ENCODE measurements around the gene HS3ST5.

Gene HS3ST5

GRCh38 chr6:114200891-114201290 lies 141.9 kb downstream of the HS3ST5 start:
- Mint-ChIP-seq H3K36me3 (ENCODE audit: low read depth) (no peaks in the 10 kb centered on the region), H3K9me3 (no peaks in the 10 kb centered on the region), H3K27ac (no peak overlapping the region), H3K4me1 (no peaks in the 10 kb centered on the region), H3K4me3 (no peak overlapping the region), H3K27me3 (ENCODE audit: low read depth) (no peaks in the 10 kb centered on the region)
- no peak for TF ChIP-seq CTCF (IDR thresholded peaks at IDR 0.05; ENCODE audit: unreplicated experiment in 3 of 3)

- H3K9me3 Mint-ChIP-seq: no peaks in the 10 kb centered on the region
- no peak for TF ChIP-seq CTCF (IDR thresholded peaks at IDR 0.05; ENCODE audit: unreplicated experiment in 3 of 3)
- H3K36me3 Mint-ChIP-seq (ENCODE audit: low read depth): no peaks in the 10 kb centered on the region
- peaks cover 3% of the 10 kb centered on the region for H3K27me3 Mint-ChIP-seq (ENCODE audit: low read depth)
- no peak overlapping the region for H3K4me3 Mint-ChIP-seq
- no peaks in the 10 kb centered on the region for H3K4me1 Mint-ChIP-seq
- no peak overlapping the region for H3K27ac Mint-ChIP-seq
Observed at GRCh38 chr6:114195631-114196403, 147.0 kb downstream of the HS3ST5 start.

GRCh38 chr6:114195027-114195365 lies 147.8 kb downstream of the HS3ST5 start:
- H3K27ac Mint-ChIP-seq: no peak overlapping the region
- no peak overlapping the region for H3K4me3 Mint-ChIP-seq

GRCh38 chr6:114194362-114195026 lies 148.3 kb downstream of the HS3ST5 start:
- no peak for TF ChIP-seq CTCF (IDR thresholded peaks at IDR 0.05; ENCODE audit: unreplicated experiment in 3 of 3)
- H3K4me3 Mint-ChIP-seq: no peak overlapping the region
- no peak overlapping the region for H3K27ac Mint-ChIP-seq
- no peaks in the 10 kb centered on the region for H3K36me3 Mint-ChIP-seq (ENCODE audit: low read depth)
- no peaks in the 10 kb centered on the region for H3K9me3 Mint-ChIP-seq
- H3K4me1 Mint-ChIP-seq: no peaks in the 10 kb centered on the region
- H3K27me3 Mint-ChIP-seq (ENCODE audit: low read depth): peaks cover 3% of the 10 kb centered on the region

More at GRCh38 chr6:114195027-114195365, 147.8 kb downstream of the HS3ST5 start:
- no peak for TF ChIP-seq CTCF (IDR thresholded peaks at IDR 0.05; ENCODE audit: unreplicated experiment in 3 of 3)
- no peaks in the 10 kb centered on the region for H3K9me3 Mint-ChIP-seq
- no peaks in the 10 kb centered on the region for H3K36me3 Mint-ChIP-seq (ENCODE audit: low read depth)
- H3K27me3 Mint-ChIP-seq (ENCODE audit: low read depth): peaks cover 3% of the 10 kb centered on the region
- no peaks in the 10 kb centered on the region for H3K4me1 Mint-ChIP-seq

- H3K4me1 Mint-ChIP-seq: no peaks in the 10 kb centered on the region
- H3K27me3 Mint-ChIP-seq (ENCODE audit: low read depth): no peaks in the 10 kb centered on the region
- H3K36me3 Mint-ChIP-seq (ENCODE audit: low read depth): no peaks in the 10 kb centered on the region
- no peak overlapping the region for H3K27ac Mint-ChIP-seq
- H3K4me3 Mint-ChIP-seq: no peak overlapping the region
- H3K9me3 Mint-ChIP-seq: no peaks in the 10 kb centered on the region
- no peak for TF ChIP-seq CTCF (IDR thresholded peaks at IDR 0.05; ENCODE audit: unreplicated experiment in 3 of 3)
Observed at GRCh38 chr6:114187563-114187962, 155.3 kb downstream of the HS3ST5 start.

- H3K9me3 Mint-ChIP-seq: no peaks in the 10 kb centered on the region
- TF ChIP-seq CTCF (IDR thresholded peaks at IDR 0.05; ENCODE audit: unreplicated experiment in 3 of 3): no peak
- peaks cover 3% of the 10 kb centered on the region for H3K27me3 Mint-ChIP-seq (ENCODE audit: low read depth)
- no peaks in the 10 kb centered on the region for H3K36me3 Mint-ChIP-seq (ENCODE audit: low read depth)
- no peak overlapping the region for H3K27ac Mint-ChIP-seq
- no peaks in the 10 kb centered on the region for H3K4me1 Mint-ChIP-seq
- H3K4me3 Mint-ChIP-seq: no peak overlapping the region
Observed at GRCh38 chr6:114181664-114182063, 161.2 kb downstream of the HS3ST5 start.

All from nephron (organoid).